ENCODE measurements around the gene FMNL2. TPM values are rescaled to one million over a fixed set of nuclear protein-coding genes. Genes with fewer than 3 reads are reported as not detected.

Gene FMNL2
- total RNA-seq, 4 donors from 2014 or later: 23.5 to 28.0 (median 23.8) TPM

DNA sequence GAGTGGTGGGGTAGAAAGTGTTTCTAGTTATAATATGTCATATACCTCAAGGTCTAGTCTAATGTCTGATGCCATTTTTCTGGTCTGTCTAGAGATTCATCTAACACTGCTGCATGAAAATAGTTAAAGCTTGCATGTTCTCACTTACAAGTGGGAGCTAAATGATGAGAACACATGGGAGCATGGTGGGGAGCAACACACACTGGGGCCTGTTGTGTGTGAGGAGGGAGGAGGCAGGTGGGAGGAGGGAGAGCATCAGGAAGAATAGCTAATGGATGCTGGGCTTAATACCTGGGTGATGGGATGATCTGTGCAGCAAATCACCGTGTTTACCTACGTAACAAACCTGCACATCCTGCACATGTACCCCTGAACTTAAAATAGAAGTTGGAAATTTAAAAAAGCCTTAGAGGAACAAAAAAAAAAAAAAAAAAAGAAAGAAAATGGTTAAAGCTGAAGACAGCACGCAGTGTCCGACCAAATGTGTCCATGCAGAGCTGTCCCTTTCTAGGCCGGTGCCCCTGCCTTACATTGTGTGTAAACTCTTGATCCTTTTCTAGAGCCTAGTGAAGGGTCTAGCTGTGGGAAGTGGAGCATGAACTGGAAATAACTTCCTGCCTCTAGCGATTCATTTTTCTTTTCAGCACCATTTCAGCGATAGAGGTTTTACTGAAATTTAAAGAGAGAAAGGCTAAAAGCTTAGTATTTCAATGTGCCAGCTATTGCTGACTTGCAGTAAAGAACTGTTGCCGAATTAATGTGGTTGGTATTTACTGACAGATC lies 94.0 kb downstream of the FMNL2 start:
- Histone ChIP-seq H3K27me3 (no peaks in the 10 kb centered on the region), H3K36me3 (no peaks in the 10 kb centered on the region), H3K4me1 (peaks cover 15 to 28% (median 22%) of the 10 kb centered on the region in 4 donors), H3K4me3 (no peak overlapping the region), H3K27ac (replicated peaks in 1 of 4) (no peak overlapping the region), H3K9me3 (no peaks in the 10 kb centered on the region)
- TF ChIP-seq, protein P1, sequence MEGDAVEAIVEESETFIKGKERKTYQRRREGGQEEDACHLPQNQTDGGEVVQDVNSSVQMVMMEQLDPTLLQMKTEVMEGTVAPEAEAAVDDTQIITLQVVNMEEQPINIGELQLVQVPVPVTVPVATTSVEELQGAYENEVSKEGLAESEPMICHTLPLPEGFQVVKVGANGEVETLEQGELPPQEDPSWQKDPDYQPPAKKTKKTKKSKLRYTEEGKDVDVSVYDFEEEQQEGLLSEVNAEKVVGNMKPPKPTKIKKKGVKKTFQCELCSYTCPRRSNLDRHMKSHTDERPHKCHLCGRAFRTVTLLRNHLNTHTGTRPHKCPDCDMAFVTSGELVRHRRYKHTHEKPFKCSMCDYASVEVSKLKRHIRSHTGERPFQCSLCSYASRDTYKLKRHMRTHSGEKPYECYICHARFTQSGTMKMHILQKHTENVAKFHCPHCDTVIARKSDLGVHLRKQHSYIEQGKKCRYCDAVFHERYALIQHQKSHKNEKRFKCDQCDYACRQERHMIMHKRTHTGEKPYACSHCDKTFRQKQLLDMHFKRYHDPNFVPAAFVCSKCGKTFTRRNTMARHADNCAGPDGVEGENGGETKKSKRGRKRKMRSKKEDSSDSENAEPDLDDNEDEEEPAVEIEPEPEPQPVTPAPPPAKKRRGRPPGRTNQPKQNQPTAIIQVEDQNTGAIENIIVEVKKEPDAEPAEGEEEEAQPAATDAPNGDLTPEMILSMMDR (IDR thresholded peaks at IDR 0.05): no peak
- TF ChIP-seq EP300 (IDR thresholded peaks at IDR 0.05): no peak
- no peak for TF ChIP-seq POLR2AphosphoS5 (IDR thresholded peaks at IDR 0.05)
- TF ChIP-seq POLR2A (IDR thresholded peaks at IDR 0.05; ENCODE audit: low read depth): no peak
- DNase-seq (ENCODE audit: extremely low spot score): no peak
- 84% methylated on average over 8 of the region's 8 CpGs for WGBS
- intact Hi-C loops (cut with DNase I): no loop called here

DNA sequence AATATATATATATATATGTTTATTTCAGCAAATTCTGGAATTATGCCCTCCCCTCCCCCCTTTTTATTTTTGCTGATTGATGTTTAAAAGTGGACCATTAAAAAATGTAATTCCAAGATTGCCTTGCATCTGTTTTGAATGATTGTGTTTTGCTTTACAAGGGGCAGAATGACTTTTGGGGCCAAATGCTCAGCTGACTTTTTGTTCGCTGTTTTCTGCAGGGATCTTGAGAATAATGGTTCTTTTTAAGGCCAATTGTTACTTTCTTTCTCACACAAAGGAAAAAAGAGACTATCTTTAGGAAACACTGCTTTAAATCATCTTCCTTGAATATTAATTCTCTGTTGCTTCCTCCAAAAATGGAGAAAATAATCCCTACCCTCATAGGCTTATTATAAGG lies 95.9 kb downstream of the FMNL2 start:
- Histone ChIP-seq H3K4me3 (no peak overlapping the region), H3K27me3 (no peaks in the 10 kb centered on the region), H3K27ac (replicated peaks in 1 of 4) (peak overlapping the region in 1 of 4 donors; percentile 27), H3K9me3 (no peaks in the 10 kb centered on the region), H3K4me1 (peaks cover 12 to 28% (median 22%) of the 10 kb centered on the region in 4 donors), H3K36me3 (no peaks in the 10 kb centered on the region)
- intact Hi-C loops (cut with DNase I): no loop called here
- TF ChIP-seq EP300 (IDR thresholded peaks at IDR 0.05) (no peak), POLR2AphosphoS5 (IDR thresholded peaks at IDR 0.05) (no peak), POLR2A (IDR thresholded peaks at IDR 0.05; ENCODE audit: low read depth) (no peak)
- TF ChIP-seq, protein P1 (IDR thresholded peaks at IDR 0.05): no peak
- no peak for DNase-seq (ENCODE audit: extremely low spot score)
- WGBS: 83% methylated on average over 1 of the region's 1 CpG

DNA sequence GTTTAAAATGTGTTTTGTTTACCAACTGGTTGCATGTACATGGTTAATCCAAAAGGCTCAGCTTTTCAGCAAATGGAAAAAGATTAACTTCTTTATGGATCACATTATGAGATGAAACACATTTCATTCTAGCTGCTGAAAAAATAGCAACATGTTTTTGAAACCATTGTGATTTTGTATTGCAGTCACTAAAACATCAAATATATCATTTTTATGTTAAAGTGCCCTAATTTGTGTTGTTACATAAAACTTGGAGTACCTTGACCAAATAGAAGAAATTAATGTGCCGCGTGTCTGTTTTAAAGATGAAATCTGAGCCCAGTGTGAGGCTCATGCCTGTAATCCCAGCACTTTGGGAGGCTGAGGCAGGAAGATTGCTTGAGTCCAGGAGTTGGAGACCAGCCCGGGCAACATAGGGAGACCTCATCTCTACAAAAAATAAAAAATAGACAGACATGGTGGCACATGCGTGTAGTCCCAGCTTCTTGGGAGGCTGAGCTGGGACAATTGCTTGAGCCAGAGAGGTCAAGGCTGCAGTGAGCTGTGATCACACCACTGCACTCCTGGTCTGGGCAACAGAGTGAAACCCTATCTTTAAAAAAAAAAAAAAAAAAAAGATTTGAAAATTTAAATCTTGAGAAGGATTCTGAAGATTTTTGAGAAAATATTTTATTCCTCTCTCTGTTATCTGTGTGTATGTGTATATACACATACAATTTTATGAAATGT lies 96.6 kb downstream of the FMNL2 start:
- DNase-seq (ENCODE audit: extremely low spot score): no peak
- H3K36me3 ChIP-seq: no peaks in the 10 kb centered on the region
- H3K9me3 ChIP-seq: no peaks in the 10 kb centered on the region
- WGBS: 82% methylated on average over 4 of the region's 4 CpGs
- H3K4me3 ChIP-seq: no peak overlapping the region
- H3K27me3 ChIP-seq: no peaks in the 10 kb centered on the region
- H3K4me1 ChIP-seq: peaks cover 11 to 28% (median 22%) of the 10 kb centered on the region in 4 donors
- peak overlapping the region in 3 of 4 donors; percentile 16 to 29 (median 27) for H3K27ac ChIP-seq (replicated peaks in 1 of 4)
- no peak for TF ChIP-seq POLR2AphosphoS5 (IDR thresholded peaks at IDR 0.05)
- TF ChIP-seq, protein P1 (IDR thresholded peaks at IDR 0.05): no peak
- TF ChIP-seq EP300 (IDR thresholded peaks at IDR 0.05): no peak
- TF ChIP-seq POLR2A (IDR thresholded peaks at IDR 0.05; ENCODE audit: low read depth): no peak
- intact Hi-C loops (cut with DNase I): no loop called here

DNA sequence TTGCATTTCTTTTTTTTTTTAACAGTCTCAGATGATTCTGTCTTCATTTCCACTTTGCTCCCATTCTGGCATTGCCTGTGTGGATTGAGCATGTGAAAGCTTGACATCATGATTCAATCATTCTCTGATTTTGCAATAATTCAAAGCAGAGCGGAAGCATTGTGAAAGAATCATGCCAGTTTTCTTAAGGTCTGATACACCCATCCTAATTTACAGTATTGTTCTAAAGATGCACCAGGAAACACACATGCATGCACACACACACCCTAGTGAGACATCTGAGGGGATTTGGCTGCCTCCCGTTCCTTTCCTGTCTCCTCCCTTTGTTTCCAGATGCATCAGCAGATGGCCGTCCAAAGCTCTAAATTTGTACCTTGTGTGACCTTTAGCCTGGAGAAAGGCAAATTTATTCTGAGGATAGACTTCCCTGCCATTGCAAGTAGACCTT lies 97.3 kb downstream of the FMNL2 start:
- no peak overlapping the region for H3K4me3 ChIP-seq
- peak overlapping the region in 3 of 4 donors; percentile 16 to 39 (median 29) for H3K27ac ChIP-seq (replicated peaks in 1 of 4)
- peaks cover 12 to 33% (median 22%) of the 10 kb centered on the region in 4 donors for H3K4me1 ChIP-seq
- no peaks in the 10 kb centered on the region for H3K36me3 ChIP-seq
- intact Hi-C loops (cut with DNase I): no loop called here
- no peaks in the 10 kb centered on the region for H3K27me3 ChIP-seq
- H3K9me3 ChIP-seq: no peaks in the 10 kb centered on the region
- 28% methylated on average over 3 of the region's 3 CpGs for WGBS
- TF ChIP-seq POLR2AphosphoS5 (IDR thresholded peaks at IDR 0.05): peak in 1 of 2 donors; percentile 47
- TF ChIP-seq POLR2A (IDR thresholded peaks at IDR 0.05; ENCODE audit: low read depth): no peak
- no peak for TF ChIP-seq EP300 (IDR thresholded peaks at IDR 0.05)
- no peak for DNase-seq (ENCODE audit: extremely low spot score)

- intact Hi-C loops (cut with DNase I): no loop called here
- Histone ChIP-seq H3K4me1 (peaks cover 17 to 38% (median 24%) of the 10 kb centered on the region in 4 donors), H3K36me3 (no peaks in the 10 kb centered on the region), H3K27ac (replicated peaks in 1 of 4) (peak overlapping the region in 2 of 4 donors; percentile 11 to 39), H3K27me3 (no peaks in the 10 kb centered on the region), H3K4me3 (no peak overlapping the region), H3K9me3 (no peaks in the 10 kb centered on the region)
- DNase-seq (ENCODE audit: extremely low spot score): no peak
- no peak for TF ChIP-seq POLR2A (IDR thresholded peaks at IDR 0.05; ENCODE audit: low read depth)
- TF ChIP-seq EP300 (IDR thresholded peaks at IDR 0.05): no peak
- TF ChIP-seq POLR2AphosphoS5 (IDR thresholded peaks at IDR 0.05): no peak
- TF ChIP-seq, protein P1 (IDR thresholded peaks at IDR 0.05): no peak
- 89% methylated on average over 4 of the region's 4 CpGs for WGBS
These were observed 97.8 kb downstream of the FMNL2 start for GRCh38 chr2:152432765-152433164.

Measured in esophagus muscularis mucosa (tissue), 4 donors.